Measurements from ENCODE around the gene BCAP31. TPM values are rescaled to one million over a fixed set of nuclear protein-coding genes. Genes with fewer than 3 reads are reported as not detected.
"Not testable (repeated sequence)": the region's sequence is repeated elsewhere in the genome, so short reads cannot be mapped to it uniquely, and the experiment has no call there.

Gene BCAP31
- total RNA-seq, 2 donors from 2014 or later = 115 to 170 TPM

DNA sequence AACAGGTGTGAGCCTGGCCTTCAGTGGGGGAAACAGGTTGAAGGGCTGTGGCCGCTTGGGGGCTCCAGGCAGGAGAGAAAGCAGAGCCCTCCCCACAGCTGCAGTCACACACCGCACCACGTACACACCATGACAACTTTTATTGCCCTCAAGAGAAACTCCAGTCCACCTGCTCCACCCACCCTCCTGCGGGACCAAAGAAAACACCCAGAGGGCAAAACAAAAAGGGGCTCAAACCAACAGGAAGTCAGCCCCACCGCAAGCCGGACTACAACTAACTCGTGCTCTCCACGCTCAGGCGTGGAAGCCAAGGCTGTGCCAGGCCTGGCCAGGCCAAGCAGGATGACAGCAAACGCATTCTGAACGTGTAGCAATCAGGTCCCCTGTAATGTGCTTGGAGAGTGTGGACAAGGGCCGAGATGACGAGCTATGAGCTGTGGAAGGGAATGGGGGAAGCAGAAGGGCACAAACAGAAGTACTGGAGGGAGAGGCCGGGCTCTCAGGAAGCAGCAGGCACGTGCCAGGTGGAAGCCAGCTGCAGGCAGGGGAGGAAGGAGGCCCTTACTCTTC is 23.7 kb downstream of the BCAP31 start:
- no peaks in the 10 kb centered on the region for H3K4me1 Mint-ChIP-seq
- peaks cover 47% of the 10 kb centered on the region for H3K36me3 Mint-ChIP-seq (ENCODE audit: low read depth)
- H3K27me3 Mint-ChIP-seq = no peaks in the 10 kb centered on the region
- H3K9me3 Mint-ChIP-seq = no peaks in the 10 kb centered on the region
- H3K27ac Mint-ChIP-seq = no peak overlapping the region
- ATAC-seq (replicated peaks) = no peak
- no peak overlapping the region for H3K4me3 Mint-ChIP-seq

- not testable (repeated sequence) for H3K4me1 Mint-ChIP-seq; H3K27ac Mint-ChIP-seq; H3K4me3 Mint-ChIP-seq; ATAC-seq (replicated peaks); H3K9me3 Mint-ChIP-seq; H3K27me3 Mint-ChIP-seq
- peaks cover 47% of the 10 kb centered on the region for H3K36me3 Mint-ChIP-seq (ENCODE audit: low read depth)
These were observed 24.3 kb downstream of the BCAP31 start for GRCh38 chrX:153699784-153700371.

DNA sequence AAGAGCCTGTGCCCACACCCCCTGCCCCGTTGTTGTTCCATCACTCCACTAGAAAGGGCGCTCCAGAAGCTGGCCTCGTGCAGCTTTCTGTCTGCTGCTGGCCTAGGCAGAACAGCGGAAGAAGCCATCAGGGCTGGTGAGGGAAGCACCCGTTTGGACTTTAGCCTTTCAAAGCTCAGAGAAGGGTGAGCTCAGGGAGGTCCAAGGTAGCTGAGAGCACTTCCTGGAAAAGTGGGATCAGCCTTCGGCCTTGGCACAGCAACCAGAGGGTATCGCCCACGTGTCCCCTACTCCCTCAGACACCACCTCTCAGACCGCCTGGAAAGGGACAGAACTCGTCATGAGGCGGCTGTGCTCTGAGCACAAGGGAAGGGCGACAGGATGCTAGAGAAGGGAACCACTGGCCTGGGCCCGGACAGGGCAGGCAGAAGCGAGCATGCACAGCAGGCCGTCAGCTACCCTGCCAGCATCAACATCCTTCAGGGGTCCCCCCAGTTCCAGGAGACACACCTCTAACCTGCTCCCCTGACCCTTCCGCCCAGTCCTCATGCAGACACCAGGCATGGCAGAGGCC is 24.9 kb downstream of the BCAP31 start:
- not testable (repeated sequence) for H3K4me3 Mint-ChIP-seq; H3K4me1 Mint-ChIP-seq; H3K27me3 Mint-ChIP-seq; ATAC-seq (replicated peaks); H3K9me3 Mint-ChIP-seq; H3K27ac Mint-ChIP-seq
- H3K36me3 Mint-ChIP-seq (ENCODE audit: low read depth) = peaks cover 47% of the 10 kb centered on the region

DNA sequence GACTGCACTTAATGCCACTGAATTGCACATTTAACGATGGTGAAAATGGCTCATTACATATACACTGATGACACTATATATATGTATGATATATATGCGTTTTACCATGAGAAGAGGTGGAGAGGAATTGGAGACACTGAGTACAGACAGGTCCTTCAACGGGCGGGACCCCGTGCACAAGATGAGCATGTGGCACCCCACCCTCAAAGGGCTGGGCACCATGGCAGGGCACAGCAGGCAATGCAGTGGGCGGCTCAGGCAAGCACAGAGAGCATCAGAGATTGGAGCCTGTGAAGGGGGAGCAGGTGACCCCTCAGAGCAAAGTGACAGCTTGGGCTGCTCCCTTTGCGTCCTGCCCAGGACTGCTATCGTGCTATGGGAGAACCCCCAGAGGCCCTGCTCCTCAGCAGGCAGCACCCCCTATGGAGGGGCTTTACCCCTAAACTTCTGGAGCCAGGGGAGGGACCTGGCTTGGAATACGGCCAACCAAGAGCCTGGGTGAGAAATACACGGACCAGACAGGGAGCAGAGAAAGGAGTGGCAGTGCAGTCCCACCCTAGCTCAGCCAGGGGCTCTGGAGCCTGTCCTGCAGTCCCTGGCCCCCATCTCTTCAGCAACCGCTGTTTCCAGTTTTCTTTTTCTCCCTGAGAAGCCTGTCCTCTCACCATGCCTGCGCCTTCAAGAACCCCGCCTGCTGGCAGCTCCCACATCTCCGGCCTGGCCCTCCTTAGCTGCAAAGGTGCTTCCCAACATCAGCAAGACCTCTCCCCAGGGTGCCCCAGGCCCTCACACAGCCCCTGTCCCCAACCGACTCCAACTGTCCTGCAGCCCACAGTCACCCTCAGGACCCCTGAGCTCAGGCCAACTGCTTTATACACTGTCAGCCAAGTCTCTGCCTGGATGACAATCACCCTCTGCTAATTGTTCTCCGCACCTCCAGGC is 26.0 kb downstream of the BCAP31 start:
- peaks cover 40% of the 10 kb centered on the region for H3K36me3 Mint-ChIP-seq (ENCODE audit: low read depth)
- H3K27me3 Mint-ChIP-seq = no peaks in the 10 kb centered on the region
- ATAC-seq (replicated peaks) = no peak
- no peaks in the 10 kb centered on the region for H3K9me3 Mint-ChIP-seq
- H3K4me1 Mint-ChIP-seq = no peaks in the 10 kb centered on the region
- H3K4me3 Mint-ChIP-seq = no peak overlapping the region
- H3K27ac Mint-ChIP-seq = no peak overlapping the region

- not testable (repeated sequence) for H3K4me1 Mint-ChIP-seq; H3K9me3 Mint-ChIP-seq; H3K27me3 Mint-ChIP-seq; H3K27ac Mint-ChIP-seq; H3K4me3 Mint-ChIP-seq; ATAC-seq (replicated peaks)
- peaks cover 30% of the 10 kb centered on the region for H3K36me3 Mint-ChIP-seq (ENCODE audit: low read depth)
These were observed 27.0 kb downstream of the BCAP31 start for GRCh38 chrX:153696986-153697722.

DNA sequence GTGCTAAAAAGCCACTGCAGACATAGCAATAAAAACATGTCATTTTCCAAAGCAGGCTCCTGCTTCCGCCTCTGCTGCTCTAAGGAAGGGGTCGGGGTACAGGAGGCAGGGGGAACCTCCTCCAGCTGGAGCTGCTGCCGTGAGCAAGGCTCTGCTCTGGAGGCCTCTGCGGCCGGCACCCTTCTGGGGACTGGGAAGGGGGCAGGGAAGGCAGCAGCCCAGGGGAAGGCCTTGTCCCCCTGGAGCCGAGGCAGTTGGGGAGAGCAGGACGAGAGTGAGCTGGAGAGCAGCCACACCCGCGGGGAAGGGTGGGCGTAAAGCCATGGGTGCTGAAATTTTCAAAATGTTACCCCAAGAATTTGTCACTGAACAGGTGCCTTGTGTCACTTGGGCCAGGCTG is 27.6 kb downstream of the BCAP31 start:
- H3K27me3 Mint-ChIP-seq; H3K9me3 Mint-ChIP-seq; H3K4me1 Mint-ChIP-seq; H3K4me3 Mint-ChIP-seq; ATAC-seq (replicated peaks); H3K27ac Mint-ChIP-seq: not testable (repeated sequence)
- peaks cover 26% of the 10 kb centered on the region for H3K36me3 Mint-ChIP-seq (ENCODE audit: low read depth)

DNA sequence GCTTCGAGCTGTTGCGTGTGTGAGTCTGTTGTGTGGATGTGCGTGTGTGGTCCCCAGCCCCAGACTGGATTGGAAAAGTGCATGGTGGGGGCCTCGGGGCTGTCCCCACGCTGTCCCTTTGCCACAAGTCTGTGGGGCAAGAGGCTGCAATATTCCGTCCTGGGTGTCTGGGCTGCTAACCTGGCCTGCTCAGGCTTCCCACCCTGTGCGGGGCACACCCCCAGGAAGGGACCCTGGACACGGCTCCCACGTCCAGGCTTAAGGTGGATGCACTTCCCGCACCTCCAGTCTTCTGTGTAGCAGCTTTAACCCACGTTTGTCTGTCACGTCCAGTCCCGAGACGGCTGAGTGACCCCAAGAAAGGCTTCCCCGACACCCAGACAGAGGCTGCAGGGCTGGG is 28.1 kb downstream of the BCAP31 start:
- Mint-ChIP-seq H3K27ac (no peak overlapping the region), H3K27me3 (no peaks in the 10 kb centered on the region), H3K4me1 (no peaks in the 10 kb centered on the region), H3K4me3 (no peak overlapping the region), H3K36me3 (ENCODE audit: low read depth) (peaks cover 26% of the 10 kb centered on the region), H3K9me3 (no peaks in the 10 kb centered on the region)
- no peak for ATAC-seq (replicated peaks)

DNA sequence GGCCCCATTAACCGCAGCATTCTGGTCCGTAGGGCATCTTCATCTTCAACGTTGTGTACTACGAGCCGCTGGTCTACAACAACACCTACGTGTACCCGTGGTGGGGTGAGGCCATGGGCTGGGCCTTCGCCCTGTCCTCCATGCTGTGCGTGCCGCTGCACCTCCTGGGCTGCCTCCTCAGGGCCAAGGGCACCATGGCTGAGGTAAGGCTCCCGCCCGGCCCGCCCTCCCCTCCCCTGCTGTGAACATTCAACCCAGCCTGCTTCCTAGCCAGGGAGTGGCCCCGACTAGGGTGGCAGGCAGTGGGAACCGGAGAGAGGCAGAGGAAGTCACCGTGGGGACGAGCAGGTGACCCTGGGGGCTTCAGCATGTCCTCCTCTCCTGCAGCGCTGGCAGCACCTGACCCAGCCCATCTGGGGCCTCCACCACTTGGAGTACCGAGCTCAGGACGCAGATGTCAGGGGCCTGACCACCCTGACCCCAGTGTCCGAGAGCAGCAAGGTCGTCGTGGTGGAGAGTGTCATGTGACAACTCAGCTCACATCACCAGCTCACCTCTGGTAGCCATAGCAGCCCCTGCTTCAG is 29.4 kb downstream of the BCAP31 start:
- no peak for ATAC-seq (replicated peaks)
- Mint-ChIP-seq H3K27ac (no peak overlapping the region), H3K4me1 (no peaks in the 10 kb centered on the region), H3K36me3 (ENCODE audit: low read depth) (peaks cover 26% of the 10 kb centered on the region), H3K4me3 (no peak overlapping the region), H3K9me3 (no peaks in the 10 kb centered on the region), H3K27me3 (no peaks in the 10 kb centered on the region)

DNA sequence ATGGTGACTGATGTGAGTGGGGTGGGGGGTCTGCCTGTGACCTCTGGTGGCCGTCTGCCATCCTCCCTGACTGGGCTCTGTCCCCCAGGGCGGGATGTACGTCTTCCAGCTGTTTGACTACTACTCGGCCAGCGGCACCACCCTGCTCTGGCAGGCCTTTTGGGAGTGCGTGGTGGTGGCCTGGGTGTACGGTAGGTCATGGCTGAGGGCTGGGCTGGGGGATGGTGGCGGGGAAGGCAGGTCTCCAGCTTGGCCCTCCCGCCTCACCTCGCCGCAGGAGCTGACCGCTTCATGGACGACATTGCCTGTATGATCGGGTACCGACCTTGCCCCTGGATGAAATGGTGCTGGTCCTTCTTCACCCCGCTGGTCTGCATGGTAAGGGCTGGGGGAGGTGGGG is 29.9 kb downstream of the BCAP31 start:
- not testable (repeated sequence) for ATAC-seq (replicated peaks); H3K9me3 Mint-ChIP-seq; H3K27me3 Mint-ChIP-seq; H3K4me1 Mint-ChIP-seq; H3K4me3 Mint-ChIP-seq; H3K27ac Mint-ChIP-seq
- H3K36me3 Mint-ChIP-seq (ENCODE audit: low read depth) = peaks cover 26% of the 10 kb centered on the region

DNA sequence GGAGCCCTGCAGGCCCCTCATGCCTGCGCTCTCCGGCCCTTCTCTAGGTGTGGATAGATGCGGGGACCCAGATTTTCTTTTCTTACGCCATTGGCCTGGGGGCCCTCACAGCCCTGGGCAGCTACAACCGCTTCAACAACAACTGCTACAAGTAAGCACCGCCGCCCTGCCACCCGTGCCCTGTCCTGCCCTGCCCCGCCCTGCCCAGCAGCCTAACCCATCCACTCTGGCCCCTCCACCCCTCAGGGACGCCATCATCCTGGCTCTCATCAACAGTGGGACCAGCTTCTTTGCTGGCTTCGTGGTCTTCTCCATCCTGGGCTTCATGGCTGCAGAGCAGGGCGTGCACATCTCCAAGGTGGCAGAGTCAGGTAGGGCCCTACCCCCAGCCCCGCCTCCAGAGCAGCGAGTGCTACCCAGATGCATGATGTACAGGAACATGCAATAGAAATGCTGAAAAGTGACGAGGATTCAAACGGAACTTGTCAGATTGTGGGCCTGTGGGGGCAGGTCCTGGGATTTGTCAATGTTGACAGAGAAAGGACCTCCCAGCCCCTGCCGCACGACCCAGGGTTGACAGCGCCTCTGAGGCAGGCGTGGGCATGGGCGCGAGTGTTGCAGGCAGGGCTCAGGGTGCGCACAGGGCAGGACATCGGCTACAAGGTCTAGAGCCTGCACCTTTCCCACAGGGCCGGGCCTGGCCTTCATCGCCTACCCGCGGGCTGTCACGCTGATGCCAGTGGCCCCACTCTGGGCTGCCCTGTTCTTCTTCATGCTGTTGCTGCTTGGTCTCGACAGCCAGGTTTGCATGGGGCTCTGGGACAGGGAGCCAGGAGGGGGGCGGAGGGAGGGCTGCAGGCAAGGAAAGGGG is 30.7 kb downstream of the BCAP31 start:
- Mint-ChIP-seq H3K36me3 (ENCODE audit: low read depth) (peaks cover 19% of the 10 kb centered on the region), H3K27me3 (no peaks in the 10 kb centered on the region), H3K4me1 (no peaks in the 10 kb centered on the region), H3K9me3 (no peaks in the 10 kb centered on the region), H3K27ac (no peak overlapping the region), H3K4me3 (no peak overlapping the region)
- ATAC-seq (replicated peaks) = no peak

GRCh38 chrX:153692611-153693156 is 31.5 kb downstream of the BCAP31 start:
- Mint-ChIP-seq H3K9me3 (no peaks in the 10 kb centered on the region), H3K36me3 (ENCODE audit: low read depth) (peaks cover 11% of the 10 kb centered on the region), H3K4me1 (no peaks in the 10 kb centered on the region), H3K27ac (no peak overlapping the region), H3K4me3 (no peak overlapping the region), H3K27me3 (no peaks in the 10 kb centered on the region)
- ATAC-seq (replicated peaks) = no peak

DNA sequence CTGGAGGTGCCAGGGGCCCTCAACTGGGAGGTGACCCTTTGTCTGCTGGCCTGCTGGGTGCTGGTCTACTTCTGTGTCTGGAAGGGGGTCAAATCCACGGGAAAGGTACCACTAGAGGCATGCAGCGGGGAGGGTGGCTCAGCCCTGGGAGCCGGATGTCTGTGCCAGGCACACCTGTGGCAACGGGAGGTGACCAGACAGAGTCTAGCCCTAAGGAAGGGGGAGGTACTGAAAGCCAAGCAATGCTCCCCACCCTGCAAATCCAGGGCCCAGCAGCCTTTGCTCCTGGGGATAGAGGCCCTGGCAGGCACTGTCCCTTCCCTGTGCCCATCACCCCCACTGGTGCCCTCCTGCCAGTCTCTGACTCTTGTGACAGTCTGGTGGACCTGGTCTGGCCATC is 32.2 kb downstream of the BCAP31 start:
- Mint-ChIP-seq H3K4me1 (no peaks in the 10 kb centered on the region), H3K27ac (no peak overlapping the region), H3K27me3 (no peaks in the 10 kb centered on the region), H3K9me3 (no peaks in the 10 kb centered on the region), H3K36me3 (ENCODE audit: low read depth) (peaks cover 5% of the 10 kb centered on the region), H3K4me3 (no peak overlapping the region)
- ATAC-seq (replicated peaks) = no peak
